Measurements from ENCODE around the gene MKX.
"Not testable (repeated sequence)": the region's sequence is repeated elsewhere in the genome, so short reads cannot be mapped to it uniquely, and the experiment has no call there.

Gene MKX

DNA sequence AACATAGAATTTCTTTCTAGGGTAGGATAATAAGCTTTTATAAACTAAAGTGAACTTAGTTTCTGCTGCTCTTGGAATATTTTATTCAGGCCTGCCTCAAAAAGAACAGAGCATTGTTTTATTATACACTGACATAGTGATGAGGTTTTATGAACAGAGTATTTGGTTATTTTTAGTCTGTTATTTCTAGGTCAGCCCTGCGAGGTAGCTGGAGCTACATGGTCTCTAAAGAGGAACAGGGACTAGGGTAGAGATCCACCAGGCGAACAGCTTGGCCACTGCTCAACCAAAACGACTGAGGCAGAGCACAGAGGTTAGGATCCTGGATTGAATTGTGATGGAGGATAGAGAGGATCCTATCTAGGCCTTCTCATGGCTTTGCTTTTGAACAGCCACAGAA lies 53.0 kb downstream of the MKX start:
- no peak for DNase-seq (ENCODE audit: low read depth, low spot score)

DNA sequence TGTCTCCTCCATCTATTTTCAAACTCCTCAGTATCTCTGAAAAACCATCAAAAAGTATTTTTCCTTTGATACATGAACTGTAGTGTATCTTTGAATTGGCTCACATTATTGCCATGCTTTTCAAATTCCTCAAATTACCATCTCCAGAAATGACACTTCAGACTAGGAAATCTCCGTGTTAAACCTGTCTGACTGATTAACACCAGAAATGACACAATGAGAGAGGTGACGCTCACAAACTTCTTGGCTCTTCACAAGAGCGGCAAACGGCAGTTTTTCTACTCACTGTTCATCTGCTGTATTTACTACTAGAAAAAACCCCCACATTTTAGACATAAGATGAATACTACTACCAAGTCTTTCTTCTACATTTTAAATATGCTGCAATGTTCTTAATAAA lies 56.6 kb downstream of the MKX start:
- DNase-seq (ENCODE audit: low read depth, low spot score): no peak

DNA sequence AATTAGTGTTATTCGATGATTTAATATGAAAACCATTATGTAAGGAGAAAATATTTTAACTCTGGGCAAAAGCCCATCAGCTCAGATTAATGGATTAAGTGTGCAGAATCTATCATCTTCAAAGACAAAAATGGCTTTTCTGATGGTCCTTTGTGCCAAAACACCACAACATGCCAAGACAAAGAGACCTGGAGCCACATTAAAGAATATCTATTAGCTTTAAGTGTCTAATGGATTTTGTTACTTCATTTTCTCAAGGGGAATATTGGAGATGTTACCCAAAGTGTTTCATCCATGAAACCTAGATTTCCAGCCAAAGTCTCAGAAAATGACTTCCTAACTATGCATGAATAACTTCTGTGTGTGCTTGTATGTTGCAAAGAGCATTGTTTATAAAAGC lies 57.3 kb downstream of the MKX start:
- no peak for DNase-seq (ENCODE audit: low read depth, low spot score)

DNA sequence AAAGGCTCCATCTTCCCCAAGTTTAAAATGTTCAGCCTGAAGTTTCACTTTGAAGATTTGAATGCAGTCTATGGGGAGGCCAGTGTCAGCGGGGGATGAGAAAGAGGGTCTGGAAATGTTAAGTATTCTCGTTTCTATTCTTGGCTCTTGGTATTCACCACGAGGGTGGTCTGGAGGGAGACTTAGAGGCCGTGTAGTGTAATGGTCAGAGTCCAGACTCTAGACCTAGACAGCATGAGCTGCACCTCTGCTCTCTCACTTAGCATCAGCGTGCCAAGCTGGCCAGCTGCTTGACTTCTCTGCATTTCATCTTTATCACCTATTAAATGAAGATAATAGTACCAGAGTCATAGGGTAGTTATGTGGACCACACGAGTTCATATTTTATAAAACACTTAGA lies 57.9 kb downstream of the MKX start:
- DNase-seq (ENCODE audit: low read depth, low spot score): no peak

DNA sequence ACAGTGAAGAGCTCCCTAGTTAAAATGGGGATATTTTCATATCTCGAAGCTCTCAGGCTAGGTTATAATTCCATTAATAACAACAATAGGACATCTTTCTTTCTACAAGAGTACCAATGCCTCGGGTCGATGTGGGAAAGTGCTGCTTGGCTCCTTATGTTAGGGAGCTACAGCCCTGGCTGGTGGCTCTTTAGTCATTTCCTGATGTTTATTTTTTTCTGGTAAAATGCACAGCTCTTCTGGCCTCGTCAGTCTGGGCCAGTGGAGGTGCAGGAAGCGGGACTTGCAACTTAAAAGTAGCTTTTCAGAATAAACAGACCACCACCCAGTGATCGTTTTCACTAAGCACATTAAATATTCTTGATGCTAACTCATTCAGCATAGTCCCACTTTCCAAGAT lies 58.3 kb downstream of the MKX start:
- no peak for DNase-seq (ENCODE audit: low read depth, low spot score)

DNA sequence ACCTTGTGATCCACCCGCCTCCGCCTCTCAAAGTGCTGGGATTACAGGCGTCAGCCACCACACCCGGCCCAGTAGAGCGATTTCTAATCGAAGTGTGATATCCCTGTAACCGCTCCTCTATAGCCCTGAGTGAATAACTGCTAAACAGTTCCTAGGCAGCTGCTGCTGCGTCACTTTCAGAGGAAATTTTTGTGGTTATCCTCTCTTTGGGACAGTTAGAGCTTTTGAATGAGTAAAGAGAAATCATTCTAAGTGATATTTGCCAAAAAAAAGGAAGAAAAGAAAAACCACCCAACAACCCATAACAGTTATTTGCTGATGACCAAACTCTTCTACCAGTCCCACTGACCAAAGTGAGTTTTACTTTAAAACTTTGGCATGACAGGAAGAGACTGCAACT lies 59.9 kb downstream of the MKX start:
- no peak for DNase-seq (ENCODE audit: low read depth, low spot score)

DNA sequence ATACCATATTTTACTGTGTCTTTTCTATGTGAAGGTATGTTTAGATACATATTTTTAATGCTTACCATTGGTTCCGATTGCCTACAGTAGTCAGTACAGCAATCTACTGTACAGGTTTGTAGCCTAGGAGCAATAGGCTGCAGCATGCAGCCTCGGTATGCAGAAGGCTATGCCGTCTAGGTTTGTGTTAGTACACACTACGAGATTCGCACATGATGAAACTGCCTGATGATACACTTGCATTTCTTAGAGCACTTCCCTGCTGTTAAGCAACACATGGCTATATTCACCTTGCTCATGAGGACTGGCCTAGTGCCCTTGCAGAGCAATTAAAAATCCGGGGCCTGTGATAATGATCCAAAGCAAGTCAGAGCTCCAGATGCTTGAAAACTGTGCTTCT lies 62.4 kb downstream of the MKX start:
- DNase-seq (ENCODE audit: low read depth, low spot score): no peak

DNA sequence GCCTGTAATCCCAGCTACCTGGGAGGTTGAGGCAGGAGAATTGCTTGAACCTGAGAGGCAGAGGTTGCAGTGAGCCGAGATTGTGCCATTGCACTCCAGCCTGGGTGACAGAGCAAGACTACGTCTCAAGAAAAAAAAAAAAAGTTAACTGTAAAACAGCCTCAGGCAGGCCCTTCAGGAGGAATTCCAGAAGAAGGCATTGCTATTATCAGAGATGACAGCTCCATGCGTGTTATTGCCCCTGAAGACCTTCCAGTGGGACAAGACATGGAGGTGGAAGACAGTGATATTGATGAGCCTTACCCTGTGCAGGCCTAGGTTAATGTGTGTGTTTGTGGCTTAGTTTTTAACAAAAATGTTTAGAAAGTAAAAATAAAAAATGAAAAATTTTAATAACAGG lies 63.8 kb downstream of the MKX start:
- not testable (repeated sequence) for DNase-seq (ENCODE audit: low read depth, low spot score)

DNA sequence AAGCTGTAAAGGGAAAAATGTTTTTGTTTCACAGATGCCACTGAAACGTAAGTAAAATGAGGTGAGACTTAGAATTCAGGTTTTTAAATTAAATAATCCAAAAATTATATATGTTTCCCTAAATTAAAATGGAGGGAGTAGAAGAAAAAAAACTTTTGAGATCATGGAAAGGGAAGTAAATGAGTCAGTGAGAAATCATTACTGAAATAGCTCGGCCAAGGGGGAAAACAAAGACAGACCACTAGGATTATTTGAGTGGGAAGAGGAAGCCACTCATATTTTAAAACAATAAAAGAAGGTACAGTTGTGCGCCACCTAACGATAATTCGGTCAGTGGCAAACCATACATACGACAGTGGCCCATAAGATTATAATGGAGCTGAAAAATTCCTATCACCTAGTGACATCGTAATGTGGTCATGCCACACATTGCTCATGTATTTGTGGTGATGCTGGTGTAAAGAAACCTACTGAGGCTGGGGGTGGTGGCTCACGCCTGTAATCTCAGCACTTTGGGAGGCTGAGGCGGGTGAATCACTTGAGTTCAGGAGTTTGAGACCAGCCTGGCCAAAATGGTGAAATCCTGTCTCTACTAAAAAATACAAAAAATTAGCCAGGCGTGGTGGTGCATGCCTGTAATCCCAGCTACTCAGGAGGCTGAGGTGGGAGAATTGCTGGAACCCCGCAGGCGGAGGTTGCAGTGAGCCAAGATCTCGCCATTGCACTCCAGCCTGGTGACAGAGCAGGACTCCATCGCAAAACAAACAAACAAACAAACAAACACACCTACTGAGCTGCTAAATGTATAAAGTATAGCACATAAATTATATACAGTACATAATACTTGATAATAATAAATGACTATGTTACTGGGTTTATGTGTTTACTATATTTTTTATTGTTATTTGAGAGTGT lies 64.7 kb downstream of the MKX start:
- no peak for DNase-seq (ENCODE audit: low read depth, low spot score)

DNA sequence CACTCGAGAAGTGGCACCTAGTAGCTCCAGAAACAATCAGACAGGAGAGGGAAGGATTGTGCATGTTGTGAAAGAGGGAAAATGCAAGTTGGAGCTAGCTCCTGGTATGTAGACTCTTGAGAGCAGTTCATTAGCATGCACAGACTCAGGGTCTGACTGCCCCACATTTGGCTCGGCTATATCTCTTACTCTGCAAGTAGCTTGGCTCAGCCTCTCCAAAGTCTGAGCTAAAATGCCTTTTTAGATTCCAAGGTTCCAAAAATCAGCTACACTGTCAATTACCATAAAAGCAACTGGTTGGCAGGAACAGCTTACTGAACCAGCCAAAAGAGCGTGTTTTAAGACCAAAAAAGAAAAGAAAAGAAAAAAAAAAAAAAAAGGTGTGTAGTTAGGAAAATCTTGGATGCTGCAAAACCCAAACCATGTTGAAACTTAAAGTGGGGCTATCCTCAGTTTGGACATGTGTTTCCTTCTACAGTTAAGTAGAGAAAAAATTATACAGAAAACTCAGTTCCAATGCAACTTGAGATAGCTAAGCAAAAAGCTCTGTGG lies 65.5 kb downstream of the MKX start:
- no peak for DNase-seq (ENCODE audit: low read depth, low spot score)

DNA sequence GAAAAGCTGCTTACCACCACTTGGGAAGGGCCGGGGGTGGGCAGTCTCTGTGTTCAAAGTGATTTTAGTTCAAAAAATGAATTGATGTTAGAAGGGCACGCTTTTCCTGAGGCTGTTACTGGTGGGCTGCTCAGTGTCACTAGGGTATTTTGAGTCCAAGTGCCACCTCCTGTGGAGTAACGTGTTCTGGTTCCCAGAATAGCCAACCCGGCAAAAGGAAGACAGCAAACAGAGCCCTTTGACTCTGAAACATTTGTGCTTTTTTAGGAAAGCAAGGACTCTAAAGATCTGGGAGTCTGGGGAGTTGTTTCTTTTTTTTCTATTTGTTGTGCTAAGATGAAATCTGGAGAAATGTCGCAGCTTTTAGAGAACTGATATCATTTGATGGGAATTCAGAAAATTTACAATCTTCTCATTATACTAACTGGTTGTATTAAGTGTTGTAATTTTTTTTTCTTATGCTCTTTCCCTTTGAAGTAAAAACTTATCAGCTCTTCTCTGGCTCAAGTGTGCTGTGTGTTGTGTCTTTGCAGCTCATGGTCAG lies 66.2 kb downstream of the MKX start:
- no peak for DNase-seq (ENCODE audit: low read depth, low spot score)

DNA sequence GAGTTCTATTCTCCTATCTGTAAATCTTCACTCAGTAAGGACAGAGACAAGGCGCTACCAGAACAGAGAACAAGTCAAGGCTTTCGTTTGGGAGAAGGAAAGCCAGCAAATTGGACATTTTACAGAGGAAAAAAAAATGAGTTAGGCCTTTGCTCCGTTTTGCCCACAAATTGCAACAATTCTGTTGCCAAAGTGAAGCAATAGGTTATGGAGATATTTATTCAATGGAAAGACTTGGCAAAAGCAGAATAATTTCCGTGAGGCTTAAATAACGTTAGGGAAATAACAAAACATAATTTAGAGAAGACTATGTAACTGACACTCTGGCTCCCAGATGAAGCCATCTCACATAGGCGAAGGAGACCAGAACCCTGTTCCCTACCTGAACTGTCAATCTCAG lies 67.5 kb downstream of the MKX start:
- DNase-seq (ENCODE audit: low read depth, low spot score): no peak

DNA sequence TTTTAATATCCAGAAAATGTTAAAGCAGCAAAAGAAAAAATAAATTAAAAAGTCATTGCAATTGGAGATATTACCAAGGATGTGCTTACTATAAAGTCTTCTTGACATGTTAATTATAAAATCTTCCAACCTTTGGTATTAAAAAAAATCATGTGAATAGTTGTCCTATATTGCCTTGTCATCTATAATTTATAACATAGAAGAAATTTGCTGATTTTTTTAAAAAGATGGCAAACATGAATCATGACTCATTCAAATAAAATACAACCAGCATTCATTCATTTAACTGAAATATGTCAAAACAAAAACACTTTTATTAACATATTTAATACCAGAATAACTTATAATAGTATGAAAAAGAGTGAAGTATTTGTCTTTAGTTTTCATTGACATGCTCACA lies 72.6 kb downstream of the MKX start:
- DNase-seq (ENCODE audit: low read depth, low spot score): no peak

DNA sequence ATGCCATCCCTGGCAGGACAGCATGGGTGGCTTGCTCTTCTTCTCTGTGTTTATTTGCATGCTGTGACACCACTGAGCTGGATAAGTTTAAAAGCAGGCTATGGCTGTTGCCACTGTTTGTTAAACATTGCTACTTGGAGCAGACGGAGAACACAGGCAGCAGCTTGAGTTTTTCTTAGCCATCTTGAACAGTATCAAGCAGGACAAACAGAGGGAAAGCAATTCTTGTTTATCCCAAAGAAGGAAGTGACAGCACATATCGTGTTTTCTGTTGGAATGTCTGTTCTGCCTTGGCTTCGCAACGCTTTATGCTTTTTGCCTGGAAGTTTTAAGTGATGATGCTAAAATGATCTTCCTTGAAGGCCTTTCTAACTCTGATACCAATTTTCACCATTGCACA lies 73.8 kb downstream of the MKX start:
- DNase-seq (ENCODE audit: low read depth, low spot score): no peak

DNA sequence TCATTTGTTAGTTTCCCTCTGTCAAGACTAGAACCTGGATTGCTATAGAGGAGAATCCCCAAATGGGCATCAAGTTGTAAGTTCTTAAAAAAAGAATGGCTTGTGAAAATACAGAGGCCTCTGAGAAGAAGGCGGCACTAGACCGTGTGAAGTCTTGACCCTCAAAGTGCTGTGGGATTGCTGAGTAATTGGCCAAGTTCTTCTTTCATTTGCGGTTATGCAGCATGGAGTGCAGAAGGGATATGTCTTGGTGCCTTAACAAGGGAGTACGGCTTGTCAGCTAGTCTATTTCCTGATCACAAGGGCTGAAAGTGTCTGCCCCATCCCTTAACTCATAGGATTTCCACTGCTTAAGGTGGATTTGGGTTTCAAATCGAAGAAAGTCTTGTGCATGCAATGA lies 81.2 kb downstream of the MKX start:
- DNase-seq (ENCODE audit: low read depth, low spot score): no peak

DNA sequence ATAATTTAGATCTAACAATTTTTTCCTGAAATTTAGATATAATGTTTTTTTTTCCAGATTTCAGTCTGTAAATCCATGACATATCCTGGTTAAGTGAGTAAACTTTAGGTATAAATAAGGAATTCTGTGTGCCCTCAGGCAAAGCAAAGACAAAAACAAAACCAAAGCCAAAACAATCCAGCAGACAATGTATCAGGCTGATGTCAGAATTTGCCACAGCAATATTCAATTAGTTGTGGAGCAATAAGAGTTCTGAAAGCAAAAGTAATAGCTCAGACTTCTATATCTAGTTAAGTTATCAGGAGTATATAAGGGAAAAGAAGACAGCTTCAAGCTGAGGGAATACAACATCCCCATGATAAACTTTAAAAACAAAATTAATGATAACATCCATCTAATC lies 82.0 kb downstream of the MKX start:
- DNase-seq (ENCODE audit: low read depth, low spot score): no peak

DNA sequence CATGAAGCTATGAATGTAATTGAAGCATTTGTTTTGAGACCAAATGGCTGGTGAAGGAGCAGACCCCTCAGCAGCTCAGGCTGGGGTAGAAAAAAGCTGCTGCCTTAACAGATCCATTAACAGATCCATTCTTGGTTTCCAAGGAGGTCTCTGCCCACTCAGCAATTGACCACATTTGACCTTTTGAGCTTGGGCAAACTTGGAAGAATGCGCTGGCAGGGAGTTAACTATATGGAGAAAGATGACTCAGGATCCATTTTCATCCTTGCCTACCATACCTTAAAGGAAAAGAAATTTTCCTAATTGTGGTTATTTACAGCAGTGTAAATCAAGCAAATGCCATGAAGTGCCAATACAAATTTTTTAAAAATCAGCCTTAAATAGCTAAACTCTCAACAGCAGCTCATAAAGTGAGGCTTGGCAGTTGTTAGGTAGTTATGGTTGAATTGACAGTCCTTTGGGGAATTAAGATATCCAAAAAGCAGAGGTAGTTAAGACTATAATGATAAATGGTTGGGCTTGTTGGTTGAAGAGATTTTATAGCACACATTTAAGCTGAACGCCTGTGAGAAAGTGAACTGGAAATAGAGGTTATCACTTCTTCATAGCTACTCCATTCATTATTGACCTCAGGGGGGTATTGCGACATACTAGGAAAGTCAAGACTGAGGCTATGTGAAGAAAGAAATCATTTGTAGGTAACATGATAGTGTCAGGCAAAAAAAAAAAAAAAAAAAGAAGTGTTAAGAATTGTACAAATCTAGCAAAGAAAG lies 83.9 kb downstream of the MKX start:
- DNase-seq (ENCODE audit: low read depth, low spot score): no peak

DNA sequence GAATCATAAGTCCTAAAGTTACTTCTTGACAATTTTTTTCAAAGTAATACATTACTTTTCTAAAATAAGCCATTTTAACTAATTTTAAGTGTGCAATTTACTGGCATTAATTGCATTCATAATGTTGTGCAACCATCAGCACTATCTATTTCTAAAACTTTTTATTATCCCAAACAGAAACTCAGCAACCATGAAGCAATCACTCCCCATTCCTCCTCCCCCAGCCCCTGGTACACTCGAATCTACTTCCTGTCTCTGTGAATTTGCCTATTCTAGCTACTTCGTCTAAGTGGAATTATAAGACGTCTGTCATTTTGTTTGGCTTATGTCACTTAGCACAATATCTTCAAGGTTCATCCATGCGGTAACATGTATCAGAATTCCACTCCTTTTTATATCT lies 84.9 kb downstream of the MKX start:
- DNase-seq (ENCODE audit: low read depth, low spot score): no peak

DNA sequence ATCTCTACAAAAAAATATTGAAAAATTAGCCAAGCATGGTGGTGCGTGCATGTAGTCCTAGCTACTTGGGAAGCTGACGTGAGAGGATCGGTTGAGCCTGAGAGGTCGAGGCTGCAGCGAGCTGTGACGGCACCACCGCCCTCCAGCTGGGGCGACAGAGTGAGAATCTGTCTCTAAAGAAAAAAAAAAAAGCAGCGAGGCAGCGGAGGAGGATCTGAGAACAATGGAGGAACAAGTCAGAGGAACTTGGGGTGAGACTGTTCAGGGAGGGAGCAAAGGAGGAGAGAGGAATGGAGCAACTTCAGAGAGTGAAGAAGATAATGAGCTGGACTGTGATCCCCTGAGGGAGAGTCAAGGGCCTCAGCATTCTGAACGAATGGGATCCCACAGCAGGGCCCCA lies 85.4 kb downstream of the MKX start:
- no peak for DNase-seq (ENCODE audit: low read depth, low spot score)

DNA sequence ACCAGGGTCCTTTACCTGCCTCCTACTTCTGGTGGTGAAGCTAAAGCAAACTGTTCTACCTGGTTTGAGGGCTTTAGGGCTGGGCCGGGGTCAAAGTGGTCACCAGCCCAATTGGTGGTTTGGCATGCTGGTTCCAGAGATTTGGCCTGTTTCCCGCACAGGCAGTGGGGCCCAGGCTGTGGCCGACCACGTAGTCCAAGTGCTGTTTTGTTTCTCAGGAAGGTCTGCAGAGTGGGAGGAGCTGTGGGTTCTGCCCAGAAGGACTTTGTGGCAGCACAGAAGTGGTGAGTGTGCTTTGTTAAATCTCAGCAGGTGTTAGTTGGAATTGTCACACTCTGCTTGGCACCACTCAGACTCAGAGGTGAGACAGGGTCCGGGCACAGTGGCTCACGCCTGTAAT lies 85.8 kb downstream of the MKX start:
- DNase-seq (ENCODE audit: low read depth, low spot score): no peak

DNA sequence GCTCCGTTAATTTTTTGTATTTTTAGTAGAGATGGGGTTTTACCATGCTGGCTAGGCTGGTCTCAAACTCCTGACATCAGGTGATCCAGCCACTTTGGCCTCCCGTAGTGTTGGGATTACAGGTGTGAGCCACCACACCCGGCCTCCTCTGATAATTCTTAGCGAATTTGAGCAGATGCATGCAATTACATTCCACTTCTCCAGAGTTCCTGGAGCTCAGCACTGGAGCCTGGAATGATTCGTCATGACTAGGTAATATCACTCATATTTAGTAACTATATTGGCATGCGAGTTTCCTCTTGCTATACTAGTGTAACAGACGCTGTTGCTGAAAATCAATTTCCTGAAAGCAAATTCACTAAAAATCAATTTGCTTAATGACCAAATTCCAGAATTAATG lies 86.8 kb downstream of the MKX start:
- no peak for DNase-seq (ENCODE audit: low read depth, low spot score)

DNA sequence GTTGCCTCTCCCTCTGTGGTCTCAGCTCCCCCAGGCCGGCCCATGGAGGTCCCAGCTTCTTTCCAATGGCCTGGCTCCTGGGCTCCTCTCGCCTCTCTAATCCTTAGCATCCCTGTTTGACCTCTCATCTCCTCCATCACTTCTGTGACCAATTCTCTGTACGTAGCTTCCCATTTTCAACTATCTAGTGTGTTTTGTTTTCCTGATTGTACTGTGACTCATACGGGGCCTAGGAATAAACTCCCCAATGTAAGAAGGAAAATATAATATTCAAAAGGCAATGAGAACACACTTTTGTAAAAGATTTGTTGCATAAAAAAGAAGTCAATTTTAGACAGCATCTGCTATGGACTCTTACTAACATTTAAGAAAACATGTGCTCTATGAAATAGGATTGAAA lies 90.3 kb downstream of the MKX start:
- DNase-seq (ENCODE audit: low read depth, low spot score): no peak

DNA sequence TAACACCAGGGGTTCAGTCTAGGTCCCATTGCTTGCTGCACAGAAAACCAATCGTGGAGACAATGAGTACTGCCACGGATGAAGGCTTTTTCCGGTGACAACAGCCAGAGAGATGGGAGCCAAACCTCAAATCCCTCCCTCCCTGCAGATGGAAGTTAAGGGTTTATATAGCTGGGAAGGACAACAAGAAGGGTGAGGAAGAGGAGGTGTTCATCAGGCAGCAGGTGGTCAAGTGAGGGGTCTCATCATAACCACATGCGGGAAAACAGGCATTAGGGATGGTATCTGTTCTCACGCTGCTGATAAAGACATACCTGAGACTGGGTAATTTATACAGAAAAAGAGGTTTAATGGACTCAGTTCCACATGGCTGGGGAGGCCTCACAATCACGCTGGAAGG lies 91.3 kb downstream of the MKX start:
- no peak for DNase-seq (ENCODE audit: low read depth, low spot score)
